Left ventricle myocardium inferior (tissue), 1 donor: Measurements from ENCODE around the gene MAN1C1. TPM values are rescaled to one million over a fixed set of nuclear protein-coding genes. Genes with fewer than 3 reads are reported as not detected.

Source experiments
- DNase-seq: peaks from one replicate; pipeline ENCODE4 v3.0.0-alpha.2; 2020
- H3K27ac ChIP-seq: fragments of 200-600 bp; replicated peaks from 2 replicates; pipeline ENCODE4 v1.8.0; 2021
- H3K27me3 ChIP-seq: fragments of 200-600 bp; 2 replicates; pipeline ENCODE4 v1.8.0; 2021; ENCODE audit warnings: low read depth
- H3K36me3 ChIP-seq: fragments of 200-600 bp; 2 replicates; pipeline ENCODE4 v1.8.0; 2021
- H3K4me1 ChIP-seq: fragments of 200-600 bp; 2 replicates; pipeline ENCODE4 v1.8.0; 2021
- H3K4me3 ChIP-seq: fragments of 200-600 bp; 2 replicates; pipeline ENCODE4 v1.8.0; 2021; ENCODE audit warnings: mild to moderate bottlenecking, moderate library complexity
- H3K9me3 ChIP-seq: fragments of 200-600 bp; replicated peaks from 2 replicates; pipeline ENCODE4 v1.8.0; 2021
- intact Hi-C: fragments of 100-400 bp; cut with micrococcal nuclease; formaldehyde crosslinking; loops from one replicate; pipeline ENCODE4 v1.11.0; 2022
- total RNA-seq: library from RNA; stranded (reverse); fragmentation: NEBNext Ultra II Directional; extraction: Animal tissue kit (Norgen Biotek cat#: 25700); gene quantifications from one replicate; pipeline ENCODE4 v1.2.1, GENCODE V29; 2021
- TF ChIP-seq, protein P1 (sequence below): fragments of 200-600 bp; IDR thresholded peaks from 2 replicates; pipeline ENCODE4 v1.8.0; 2021; ENCODE audit warnings: antibody characterized with exemption, mild to moderate bottlenecking, borderline replicate concordance
- donor health status: DM: no; HTN: yes; CAD: no; lungs with severe emphysema.

MAN1C1 gene
- total RNA-seq, 1 donor from 2014 or later: 18.0 TPM

DNA sequence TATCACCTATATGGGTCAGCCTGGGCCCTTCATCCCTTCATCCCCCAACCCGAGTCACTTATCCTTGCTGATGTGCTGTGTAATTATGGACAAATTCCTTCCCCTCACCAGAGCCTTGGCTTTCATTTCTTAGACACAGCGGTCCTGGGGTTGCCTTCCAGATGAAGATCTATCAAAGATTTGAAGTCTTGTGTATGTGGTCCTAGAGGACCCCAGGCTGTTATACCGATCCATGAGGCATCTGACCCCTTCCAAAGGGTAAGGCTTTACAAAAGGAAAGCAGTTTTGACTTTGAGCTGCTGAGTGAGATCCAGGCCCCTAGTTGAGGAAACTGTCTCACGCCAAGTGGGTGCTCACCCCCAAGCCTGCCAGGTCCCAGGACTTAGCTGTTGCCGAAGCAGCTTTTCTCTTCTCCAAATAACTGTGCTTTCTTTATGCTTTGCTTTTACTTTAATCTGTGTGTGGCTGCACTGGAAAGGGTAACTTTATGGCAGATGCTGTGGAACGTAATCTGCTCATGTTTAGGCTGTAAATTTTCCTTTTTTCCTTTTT is 37.6 kb downstream of the MAN1C1 start:
- DNase-seq: no peak
- H3K4me3 ChIP-seq: no peak overlapping the region
- TF ChIP-seq, protein P1, sequence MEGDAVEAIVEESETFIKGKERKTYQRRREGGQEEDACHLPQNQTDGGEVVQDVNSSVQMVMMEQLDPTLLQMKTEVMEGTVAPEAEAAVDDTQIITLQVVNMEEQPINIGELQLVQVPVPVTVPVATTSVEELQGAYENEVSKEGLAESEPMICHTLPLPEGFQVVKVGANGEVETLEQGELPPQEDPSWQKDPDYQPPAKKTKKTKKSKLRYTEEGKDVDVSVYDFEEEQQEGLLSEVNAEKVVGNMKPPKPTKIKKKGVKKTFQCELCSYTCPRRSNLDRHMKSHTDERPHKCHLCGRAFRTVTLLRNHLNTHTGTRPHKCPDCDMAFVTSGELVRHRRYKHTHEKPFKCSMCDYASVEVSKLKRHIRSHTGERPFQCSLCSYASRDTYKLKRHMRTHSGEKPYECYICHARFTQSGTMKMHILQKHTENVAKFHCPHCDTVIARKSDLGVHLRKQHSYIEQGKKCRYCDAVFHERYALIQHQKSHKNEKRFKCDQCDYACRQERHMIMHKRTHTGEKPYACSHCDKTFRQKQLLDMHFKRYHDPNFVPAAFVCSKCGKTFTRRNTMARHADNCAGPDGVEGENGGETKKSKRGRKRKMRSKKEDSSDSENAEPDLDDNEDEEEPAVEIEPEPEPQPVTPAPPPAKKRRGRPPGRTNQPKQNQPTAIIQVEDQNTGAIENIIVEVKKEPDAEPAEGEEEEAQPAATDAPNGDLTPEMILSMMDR: no peak
- intact Hi-C loops: no loop called here
- H3K27ac ChIP-seq: no peak overlapping the region
- H3K4me1 ChIP-seq: peaks cover 94% of the 10 kb centered on the region
- H3K27me3 ChIP-seq: no peaks in the 10 kb centered on the region
- no peaks in the 10 kb centered on the region for H3K36me3 ChIP-seq
- no peaks in the 10 kb centered on the region for H3K9me3 ChIP-seq

DNA sequence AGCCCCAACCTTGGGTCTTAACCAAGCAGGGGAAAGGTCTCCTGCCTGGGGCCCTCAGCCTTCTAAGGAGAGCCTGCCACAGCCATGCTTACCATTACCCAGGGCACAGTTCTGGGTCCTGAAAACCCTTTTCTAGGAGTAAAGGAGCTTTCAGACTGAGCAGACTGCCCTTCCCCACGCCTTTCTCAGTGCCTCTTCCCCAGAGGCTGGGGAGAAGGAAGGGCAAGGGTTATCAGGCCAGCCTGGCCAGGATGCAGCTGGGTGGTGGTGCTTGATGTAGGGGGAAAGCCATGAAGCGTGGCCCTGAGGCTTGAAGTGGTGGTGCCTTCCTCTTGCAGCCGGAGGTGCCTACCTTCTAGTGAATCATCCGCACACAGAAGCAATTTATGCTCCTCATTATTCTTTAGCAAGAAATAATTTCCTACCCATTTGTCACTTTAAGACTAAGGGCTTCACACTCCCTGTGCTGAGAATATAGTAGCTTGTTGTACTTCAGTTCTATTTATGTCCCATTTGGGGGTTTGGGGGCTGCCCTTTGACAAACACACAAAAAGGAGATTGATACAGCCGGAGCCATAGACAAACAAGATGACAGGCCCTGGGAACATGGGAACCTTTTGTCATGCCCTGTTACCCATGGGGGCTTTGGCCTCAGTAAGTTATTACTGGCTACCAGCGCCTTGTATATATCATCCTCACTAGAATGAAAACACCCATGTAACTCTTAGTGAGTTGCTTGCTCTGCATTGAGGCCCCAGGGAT is 40.7 kb downstream of the MAN1C1 start:
- intact Hi-C loops: no loop called here

DNA sequence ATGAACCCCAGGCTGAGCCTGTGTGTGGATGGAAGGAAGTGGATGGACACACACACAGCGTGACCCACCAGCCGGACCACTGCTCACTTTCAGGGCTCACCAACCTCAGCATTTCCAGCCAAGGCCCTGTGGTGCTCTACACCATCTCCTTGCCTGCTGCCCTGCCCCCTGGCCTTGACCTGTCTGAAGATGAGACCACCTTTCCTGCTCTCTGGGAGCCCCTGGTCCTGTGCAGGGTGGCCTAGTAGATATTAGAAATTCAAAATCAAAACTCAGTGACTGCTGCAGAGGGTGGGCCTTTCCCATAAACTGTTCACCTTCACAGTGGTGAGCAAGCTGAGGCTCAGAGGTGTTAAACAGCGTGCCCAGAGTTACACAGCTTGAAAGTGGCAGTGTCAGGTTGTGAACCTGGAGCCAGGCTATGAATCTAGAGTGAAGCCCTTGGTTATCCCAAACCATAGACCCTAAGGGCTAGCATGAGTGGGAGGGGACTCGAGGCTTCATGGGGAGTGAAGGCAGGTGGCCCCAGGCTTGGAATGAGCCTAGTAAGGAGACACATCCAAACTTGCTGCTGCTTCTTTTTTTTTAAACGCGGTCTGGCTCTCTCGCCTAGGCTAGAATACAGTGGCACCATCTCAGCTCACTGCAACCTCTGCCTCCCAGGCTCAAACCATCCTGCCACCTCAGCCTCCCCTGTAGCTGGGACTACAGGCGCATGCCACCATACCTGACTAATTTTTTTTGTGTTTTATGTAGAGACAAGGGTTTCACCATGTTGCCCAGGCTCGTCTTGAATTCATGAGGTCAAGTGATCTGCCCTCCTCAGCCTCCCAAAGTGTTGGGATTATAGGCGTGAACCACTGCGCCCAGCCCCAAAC is 41.5 kb downstream of the MAN1C1 start:
- TF ChIP-seq, protein P1: no peak
- H3K4me3 ChIP-seq: no peak overlapping the region
- peaks cover 85% of the 10 kb centered on the region for H3K4me1 ChIP-seq
- no peaks in the 10 kb centered on the region for H3K36me3 ChIP-seq
- H3K9me3 ChIP-seq: no peaks in the 10 kb centered on the region
- DNase-seq: no peak
- H3K27me3 ChIP-seq: no peaks in the 10 kb centered on the region
- intact Hi-C loops: no loop called here
- H3K27ac ChIP-seq: peak overlapping the region; percentile 83

More for the DNA sequence above, 40.7 kb downstream of the MAN1C1 start:
- Histone ChIP-seq H3K27ac (peak overlapping the region; percentile 83), H3K4me3 (no peak overlapping the region), H3K9me3 (no peaks in the 10 kb centered on the region), H3K4me1 (peaks cover 92% of the 10 kb centered on the region), H3K27me3 (no peaks in the 10 kb centered on the region), H3K36me3 (no peaks in the 10 kb centered on the region)
- TF ChIP-seq, protein P1: no peak
- no peak for DNase-seq

DNA sequence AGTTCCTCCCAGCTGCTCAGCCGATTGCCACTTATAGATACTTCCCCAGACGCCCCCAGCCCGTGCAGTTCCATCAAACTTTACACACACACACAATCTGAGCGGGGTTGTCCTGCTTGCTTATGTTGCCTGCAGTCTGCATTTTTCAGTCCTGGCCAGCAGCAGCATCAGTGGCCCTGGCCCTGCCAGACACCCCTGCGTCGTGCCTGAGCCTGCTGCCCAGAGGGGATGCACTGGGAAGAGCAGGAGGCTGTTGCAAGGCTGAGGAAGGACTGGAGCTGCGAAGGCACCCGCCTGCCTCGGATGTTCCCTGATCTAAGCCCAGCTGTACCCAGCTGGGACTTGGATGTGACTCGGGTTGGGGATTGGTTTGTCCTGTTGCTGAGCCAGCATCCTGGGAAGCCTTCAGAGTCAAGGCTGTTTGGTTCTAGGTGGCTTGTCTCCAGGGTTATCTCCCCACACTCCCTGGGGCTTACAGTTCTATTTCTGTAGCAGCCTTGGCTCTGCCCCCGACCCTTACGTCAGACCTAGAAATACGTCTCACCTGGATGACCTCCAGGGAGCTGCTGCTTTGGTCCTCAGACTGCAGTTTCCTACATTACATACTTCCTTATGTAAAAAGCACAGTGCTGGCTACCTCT is 42.3 kb downstream of the MAN1C1 start:
- H3K4me3 ChIP-seq: no peak overlapping the region
- TF ChIP-seq, protein P1: no peak
- H3K27ac ChIP-seq: peak overlapping the region; percentile 83
- no peaks in the 10 kb centered on the region for H3K36me3 ChIP-seq
- H3K4me1 ChIP-seq: peaks cover 86% of the 10 kb centered on the region
- DNase-seq: peak; percentile 77
- intact Hi-C loops: no loop called here
- H3K9me3 ChIP-seq: no peaks in the 10 kb centered on the region
- H3K27me3 ChIP-seq: no peaks in the 10 kb centered on the region
